Lower leg skin (tissue), 3 donors: Measurements from ENCODE around the gene CALU.

Experiments used
- POLR2A ChIP-seq, 2 donors: fragments of 450-650 bp; IDR thresholded peaks; one replicate each; pipeline ENCODE4 v1.6.1; 2016 to 2017; ENCODE audit warnings: antibody characterized with exemption in 2 of 2, mild to moderate bottlenecking in 1 of 2, moderate library complexity in 1 of 2
- TF ChIP-seq, protein P1 (sequence below), 3 donors: fragments of 450-650 bp; IDR thresholded peaks; one replicate each; pipeline ENCODE4 v1.5.1; 2016; ENCODE audit warnings: antibody characterized with exemption in 3 of 3, mild to moderate bottlenecking in 3 of 3, moderate library complexity in 2 of 3

DNA sequence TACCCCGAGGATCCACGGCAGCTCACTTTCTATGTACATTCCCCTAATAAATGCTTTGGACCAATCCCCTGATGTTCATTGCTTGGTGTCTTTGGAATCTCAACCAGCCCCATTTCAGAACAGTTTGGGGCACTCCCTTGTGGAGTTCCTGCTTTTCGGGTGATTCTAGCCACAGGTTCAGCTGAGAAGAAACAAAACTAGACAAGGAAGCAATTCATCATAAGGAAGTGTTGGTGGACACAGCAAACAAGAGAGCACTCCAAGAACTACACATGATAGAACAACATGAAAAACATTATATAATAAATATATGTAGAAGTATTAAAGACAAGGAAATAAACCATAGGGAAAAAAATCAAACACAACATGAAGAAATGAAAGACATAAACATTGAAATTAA is 46.6 kb downstream of the CALU start:
- TF ChIP-seq, protein P1, sequence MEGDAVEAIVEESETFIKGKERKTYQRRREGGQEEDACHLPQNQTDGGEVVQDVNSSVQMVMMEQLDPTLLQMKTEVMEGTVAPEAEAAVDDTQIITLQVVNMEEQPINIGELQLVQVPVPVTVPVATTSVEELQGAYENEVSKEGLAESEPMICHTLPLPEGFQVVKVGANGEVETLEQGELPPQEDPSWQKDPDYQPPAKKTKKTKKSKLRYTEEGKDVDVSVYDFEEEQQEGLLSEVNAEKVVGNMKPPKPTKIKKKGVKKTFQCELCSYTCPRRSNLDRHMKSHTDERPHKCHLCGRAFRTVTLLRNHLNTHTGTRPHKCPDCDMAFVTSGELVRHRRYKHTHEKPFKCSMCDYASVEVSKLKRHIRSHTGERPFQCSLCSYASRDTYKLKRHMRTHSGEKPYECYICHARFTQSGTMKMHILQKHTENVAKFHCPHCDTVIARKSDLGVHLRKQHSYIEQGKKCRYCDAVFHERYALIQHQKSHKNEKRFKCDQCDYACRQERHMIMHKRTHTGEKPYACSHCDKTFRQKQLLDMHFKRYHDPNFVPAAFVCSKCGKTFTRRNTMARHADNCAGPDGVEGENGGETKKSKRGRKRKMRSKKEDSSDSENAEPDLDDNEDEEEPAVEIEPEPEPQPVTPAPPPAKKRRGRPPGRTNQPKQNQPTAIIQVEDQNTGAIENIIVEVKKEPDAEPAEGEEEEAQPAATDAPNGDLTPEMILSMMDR (IDR thresholded peaks at IDR 0.05): no peak
- no peak for TF ChIP-seq POLR2A (IDR thresholded peaks at IDR 0.05)
